Pancreas (tissue), 10 donors: ENCODE results near the gene FBXW4. TPM values are rescaled to one million over a fixed set of nuclear protein-coding genes. Genes with fewer than 3 reads are reported as not detected.

Source experiments
- ATAC-seq, 4 donors: fragments of 200-7000 bp; cut with Tn5 transposase; one replicate each; pipeline versions ENCODE4 v1.8.0 to v1.9.1; 2020; ENCODE audit warnings: mild to moderate bottlenecking in 4 of 4, moderate library complexity in 4 of 4
- DNase-seq, 6 donors: peaks; one replicate each; pipeline ENCODE4 v3.0.0-alpha.2; 2020
- FAIRE-seq: peaks from 2 replicates; lab custom pipeline; 2012; peaks lifted over from hg19 to GRCh38; lab: Jason Lieb, UNC
- H3K27ac ChIP-seq, 4 donors: fragments of 200-600 bp; sonication (generic); 1 replicate in 3 of 4; 2 replicates in 1 of 4; pipeline versions ENCODE4 v1.5.0 to v1.8.0; 2020
- H3K27me3 ChIP-seq, 4 donors: fragments of 200-600 bp; one replicate each; pipeline ENCODE4 v1.8.0; 2021
- H3K36me3 ChIP-seq, 3 donors: fragments of 200-600 bp; sonication (generic) in 1 of 3; one replicate each; pipeline versions ENCODE4 v1.5.0 to v1.8.0; 2020 to 2021
- H3K4me1 ChIP-seq, 3 donors: fragments of 200-600 bp; one replicate each; pipeline ENCODE4 v1.8.0; 2021
- H3K4me3 ChIP-seq, 4 donors: fragments of 200-600 bp; sonication (generic) in 2 of 4; one replicate each; pipeline versions ENCODE4 v1.5.0 to v1.8.0; 2020 to 2021
- H3K9me3 ChIP-seq, 4 donors: fragments of 200-600 bp; one replicate each; pipeline ENCODE4 v1.8.0; 2021
- CTCF ChIP-seq, 4 donors: fragments of 200-600 bp; sonication (generic) in 3 of 4; IDR thresholded peaks; one replicate each; pipeline versions ENCODE4 v1.5.0 to v1.8.0; 2021; ENCODE audit warnings: antibody characterized with exemption in 4 of 4
- WGBS, 2 donors: extraction: QIAGEN DNeasy Blood & Tissue Kit; methylation state at CpG; one replicate each; pipeline ENCODE4 v1.1.7; 2013; 5-methylcytosine and 5-hydroxymethylcytosine counted together
- intact Hi-C, 3 donors: fragments of 100-400 bp; cut with DNase I; formaldehyde crosslinking; loops; one replicate each; pipeline versions ENCODE4 v1.11.1 to v1.14.2; 2022
- polyA plus RNA-seq, 2 donors: library from polyadenylated mRNA; stranded (reverse); fragments of 200-250 nt; gene quantifications; one replicate each; pipeline ENCODE4 v1.2.3, GENCODE V29; 2013
- total RNA-seq, 6 donors: library from RNA; stranded (reverse); fragmentation: NEBNext Ultra II Directional in 4 of 6; extraction: Animal tissue kit (Norgen Biotek cat#: 25700) in 4 of 6; gene quantifications; one replicate each; pipeline versions ENCODE4 v1.2.1 to v1.2.4, GENCODE V29; 2021 to 2023
- donor health status: healthy with polysubstance abuse.
- donor health status: DM: no; HTN: no; CAD: no; lungs with moderate emphysema.
- donor health status: DM: no; HTN: no; CAD: no.
- donor health status: control.
- donor health status: control.
- donor health status: Bipolar disorder and iron deficiency.
- donor health status: DM: yes; HTN: yes; CAD: no.
- donor health status: DM: no; HTN: no; CAD: no.
- donor health status: DM: no; HTN: no; CAD: no.
- donor health status: DM: yes; HTN: yes; CAD: no.

The FBXW4 gene
- total and polyA plus RNA-seq, 8 donors, result 32.3 to 49.4 (median 40.0) TPM

- DNase-seq (no peak), ATAC-seq (no peak), FAIRE-seq (no peak)
- Histone ChIP-seq H3K4me3 (no peak overlapping the region), H3K4me1 (no peaks in the 10 kb centered on the region), H3K36me3 (no peaks in the 10 kb centered on the region), H3K27ac (no peak overlapping the region), H3K9me3 (no peaks in the 10 kb centered on the region), H3K27me3 (no peaks in the 10 kb centered on the region)
- WGBS, 2 donors, result 79 to 84% methylated on average over 7 to 8 of the region's 8 CpGs
- TF ChIP-seq CTCF (IDR thresholded peaks at IDR 0.05), result no peak
- intact Hi-C loops, result no loop called here
Observed at GRCh38 chr10:101631821-101632475, 63.0 kb downstream of the FBXW4 start.

DNA sequence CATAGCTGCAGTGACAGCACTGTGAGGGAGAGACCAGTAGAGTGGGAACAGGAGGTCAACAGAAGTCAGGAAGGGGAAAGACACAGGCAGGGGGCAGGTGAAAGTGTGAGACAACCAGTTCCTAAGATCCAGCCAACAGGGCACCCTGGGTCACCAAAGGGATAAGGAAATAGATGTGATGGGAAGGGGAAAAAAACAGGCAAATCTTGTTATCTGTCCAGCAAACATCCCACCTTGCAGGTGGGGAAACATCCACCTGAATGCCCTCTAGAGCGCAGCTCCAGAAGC lies 64.4 kb downstream of the FBXW4 start:
- no peaks in the 10 kb centered on the region for H3K27me3 ChIP-seq
- H3K4me1 ChIP-seq, result no peaks in the 10 kb centered on the region
- ATAC-seq, result no peak
- WGBS, 2 donors, result 95 to 96% methylated on average over 1 of the region's 1 CpG
- H3K27ac ChIP-seq, result no peak overlapping the region
- no peaks in the 10 kb centered on the region for H3K9me3 ChIP-seq
- TF ChIP-seq CTCF (IDR thresholded peaks at IDR 0.05), result no peak
- no peak for DNase-seq
- H3K4me3 ChIP-seq, result no peak overlapping the region
- no peaks in the 10 kb centered on the region for H3K36me3 ChIP-seq
- FAIRE-seq, result no peak
- intact Hi-C loops, result no loop called here

- no peak for FAIRE-seq
- no peak for ATAC-seq
- no peak for DNase-seq
- WGBS, 2 donors, result 86 to 89% methylated on average over 13 of the region's 13 CpGs
- intact Hi-C loops, result no loop called here
- H3K27me3 ChIP-seq, result no peaks in the 10 kb centered on the region
- no peak for TF ChIP-seq CTCF (IDR thresholded peaks at IDR 0.05)
- H3K9me3 ChIP-seq, result no peaks in the 10 kb centered on the region
- no peaks in the 10 kb centered on the region for H3K4me1 ChIP-seq
- H3K36me3 ChIP-seq, result no peaks in the 10 kb centered on the region
- H3K27ac ChIP-seq, result no peak overlapping the region
- no peak overlapping the region for H3K4me3 ChIP-seq
Observed at GRCh38 chr10:101629837-101630632, 64.9 kb downstream of the FBXW4 start.

- H3K27me3 ChIP-seq, result no peaks in the 10 kb centered on the region
- H3K4me1 ChIP-seq, result no peaks in the 10 kb centered on the region
- ATAC-seq (no peak), DNase-seq (peak in 1 of 6 donors; percentile 14), FAIRE-seq (no peak)
- H3K9me3 ChIP-seq, result no peaks in the 10 kb centered on the region
- H3K27ac ChIP-seq, result no peak overlapping the region
- intact Hi-C loops, result no loop called here
- 77 to 88% methylated on average over 1 of the region's 1 CpG for WGBS, 2 donors
- H3K4me3 ChIP-seq, result no peak overlapping the region
- TF ChIP-seq CTCF (IDR thresholded peaks at IDR 0.05), result no peak
- H3K36me3 ChIP-seq, result peaks cover 0 to 12% (median 6%) of the 10 kb centered on the region in 3 donors
Observed at GRCh38 chr10:101625821-101626412, 69.1 kb downstream of the FBXW4 start.
